Esophagus squamous epithelium (tissue), 5 donors: ENCODE data around the gene CSGALNACT2. TPM values are rescaled to one million over a fixed set of nuclear protein-coding genes. Genes with fewer than 3 reads are reported as not detected.
A peak's percentile ranks its signal among the peaks of the same experiment; 100 is the strongest.

ENCODE experiments used
- DNase-seq: peaks from one replicate; lab custom pipeline; 2025; lab: John Stamatoyannopoulos, UW
- H3K27ac ChIP-seq, 4 donors: fragments of 200-600 bp; sonication (generic); one replicate each; pipeline ENCODE4 v1.5.1; 2016 to 2019; ENCODE audit warnings: mild to moderate bottlenecking in 1 of 4
- H3K27me3 ChIP-seq, 4 donors: fragments of 200-600 bp; sonication (generic); 1 replicate in 3 of 4; 2 replicates in 1 of 4; pipeline versions ENCODE4 v1.5.1 to v1.6.0; 2017 to 2021; ENCODE audit warnings: antibody characterized with exemption in 1 of 4
- H3K36me3 ChIP-seq, 3 donors: fragments of 200-600 bp; sonication (generic); one replicate each; pipeline ENCODE4 v1.5.1; 2016 to 2019
- H3K4me1 ChIP-seq, 3 donors: fragments of 200-600 bp; sonication (generic); one replicate each; pipeline ENCODE4 v1.5.1; 2017 to 2019
- H3K4me3 ChIP-seq, 4 donors: fragments of 200-600 bp; sonication (generic); 1 replicate in 3 of 4; 2 replicates in 1 of 4; pipeline ENCODE4 v1.5.1; 2016 to 2019; ENCODE audit warnings: mild to moderate bottlenecking in 2 of 4, moderate library complexity in 1 of 4
- H3K9me3 ChIP-seq, 3 donors: fragments of 200-600 bp; sonication (generic); one replicate each; pipeline ENCODE4 v1.5.1; 2016 to 2019
- CTCF ChIP-seq, 6 experiments: fragments of 450-650 bp in 4 of 6; fragments of 200-600 bp in 2 of 6; sonication (generic) in 2 of 6; IDR thresholded peaks; one replicate each; pipeline ENCODE4 v1.5.1; 2016 to 2019; ENCODE audit warnings: antibody characterized with exemption in 6 of 6, mild to moderate bottlenecking in 4 of 6, moderate library complexity in 4 of 6
- POLR2A ChIP-seq, 4 donors: fragments of 450-650 bp; IDR thresholded peaks; one replicate each; pipeline ENCODE4 v1.6.1; 2017; ENCODE audit warnings: antibody characterized with exemption in 4 of 4, mild to moderate bottlenecking in 4 of 4, moderate library complexity in 3 of 4
- WGBS, 2 donors: methylation state at CpG; one replicate each; pipeline ENCODE4 v1.1.5; 2018; 5-methylcytosine and 5-hydroxymethylcytosine counted together
- intact Hi-C: fragments of 100-400 bp; cut with DNase I; formaldehyde crosslinking; loops from one replicate; pipeline ENCODE4 v1.15.0; 2022
- total RNA-seq, 4 donors: library from RNA; depleted of rRNA; stranded (reverse); fragments of >200 nt; gene quantifications; one replicate each; pipeline ENCODE4 v1.1.0, GENCODE V29; 2016
- donor health status: DM: yes; HTN: yes; CAD: no.

Gene CSGALNACT2
- total RNA-seq, 4 donors from 2014 or later, result 2.8 to 18.5 (median 6.8) TPM

- intact Hi-C loops, result no loop called here
- peak overlapping the region in 1 of 4 donors; percentile 22 for H3K27ac ChIP-seq
- WGBS, 2 donors, result 2% methylated on average over 12 of the region's 99 CpGs; no CpG with 5 or more reads in 1 of the 2 donors
- H3K4me3 ChIP-seq, result peak overlapping the region; percentile 21 to 68 (median 36)
- H3K27me3 ChIP-seq, result peaks cover 0 to 69% (median 7%) of the 10 kb centered on the region in 4 donors
- H3K36me3 ChIP-seq, result no peaks in the 10 kb centered on the region
- peaks cover 7 to 21% (median 12%) of the 10 kb centered on the region in 3 donors for H3K4me1 ChIP-seq
- DNase-seq, result no peak
- H3K9me3 ChIP-seq, result no peaks in the 10 kb centered on the region
- TF ChIP-seq CTCF (IDR thresholded peaks at IDR 0.05) (no peak), POLR2A (IDR thresholded peaks at IDR 0.05) (no peak)
Observed at GRCh38 chr10:43229208-43230061, 91.2 kb downstream of the CSGALNACT2 start.

DNA sequence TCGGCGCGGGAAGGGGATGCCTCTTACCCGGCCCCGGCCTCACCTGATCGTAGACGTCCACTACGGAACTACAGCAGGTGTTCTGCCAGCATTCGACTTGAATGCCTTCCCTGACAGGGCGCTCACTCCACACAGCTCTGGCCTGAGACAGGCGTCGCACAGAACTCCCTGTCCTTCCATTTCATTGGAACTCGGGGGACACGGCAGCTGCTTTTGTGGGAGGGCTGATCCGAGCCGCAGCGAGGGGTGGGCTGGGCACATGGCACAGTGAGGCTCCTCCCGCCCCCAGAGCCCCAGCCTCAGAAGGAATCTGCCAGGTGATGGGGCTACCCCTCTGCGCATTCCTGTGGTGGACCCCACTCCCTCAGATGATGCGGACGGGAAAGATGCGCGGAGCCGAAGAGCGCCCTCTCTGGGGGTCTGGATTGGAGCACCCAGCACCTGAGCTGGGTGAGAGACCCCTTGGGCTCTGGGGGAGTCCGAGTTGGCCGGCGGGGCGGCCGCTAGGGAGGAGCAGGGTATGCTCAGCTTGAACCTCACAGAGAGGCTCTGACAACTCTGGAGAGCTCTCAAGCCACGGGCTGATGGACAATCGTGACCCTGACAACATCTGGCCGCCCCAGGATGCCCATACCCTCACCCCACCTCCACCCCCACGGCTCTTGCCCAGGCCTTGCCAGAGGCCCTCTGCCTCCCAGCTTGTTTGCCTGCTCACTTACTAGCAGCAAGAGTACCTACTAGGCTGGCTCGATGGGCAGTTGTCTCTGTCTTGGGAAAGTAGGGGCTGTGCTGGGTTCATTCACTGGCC, 92.1 kb downstream of the CSGALNACT2 start:
- no peak overlapping the region for H3K27ac ChIP-seq
- no peak for DNase-seq
- H3K4me3 ChIP-seq, result peak overlapping the region in 2 of 4 donors; percentile 49 to 68
- WGBS, 2 donors, result 15 to 20% methylated on average over 3 to 4 of the region's 35 CpGs
- intact Hi-C loops, result no loop called here
- H3K27me3 ChIP-seq, result peaks cover 0 to 73% (median 7%) of the 10 kb centered on the region in 4 donors
- TF ChIP-seq POLR2A (IDR thresholded peaks at IDR 0.05), result no peak
- TF ChIP-seq CTCF (IDR thresholded peaks at IDR 0.05), result no peak
- no peaks in the 10 kb centered on the region for H3K9me3 ChIP-seq
- H3K4me1 ChIP-seq, result peaks cover 7 to 21% (median 12%) of the 10 kb centered on the region in 3 donors
- H3K36me3 ChIP-seq, result no peaks in the 10 kb centered on the region

DNA sequence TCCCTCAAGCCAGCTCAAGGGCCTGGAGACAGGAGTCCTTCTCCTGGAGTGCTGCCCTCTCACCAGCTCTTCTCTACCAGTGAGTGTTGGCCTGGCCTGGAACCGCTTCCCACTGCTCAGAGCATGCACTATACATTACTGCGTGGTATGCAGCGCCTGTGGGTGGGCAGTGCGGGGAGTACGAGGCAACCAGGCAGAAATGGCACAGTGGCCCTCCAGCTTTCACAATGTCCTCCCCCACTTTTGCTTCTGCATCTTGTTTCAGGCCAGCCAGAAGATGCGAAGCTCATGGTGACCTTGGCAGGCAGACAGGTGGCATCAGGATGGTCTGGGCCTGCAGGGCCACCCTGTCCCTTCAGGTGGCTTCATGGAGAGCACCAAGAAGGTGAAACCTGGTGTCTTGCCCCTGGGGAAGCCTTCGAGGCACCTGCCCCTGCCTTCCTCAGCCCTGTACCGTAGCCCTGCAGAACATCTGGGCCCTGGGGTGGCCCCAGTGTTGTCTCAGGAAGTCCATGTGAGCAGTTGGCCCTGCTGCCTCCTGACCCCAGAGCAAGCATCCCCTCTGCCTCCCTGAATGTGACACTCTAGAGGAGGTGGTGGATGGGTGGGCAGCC, 92.8 kb downstream of the CSGALNACT2 start:
- 100% methylated on average over 1 of the region's 8 CpGs; no CpG with 5 or more reads in 1 of the 2 donors for WGBS, 2 donors
- Histone ChIP-seq H3K4me1 (peaks cover 7 to 21% (median 12%) of the 10 kb centered on the region in 3 donors), H3K4me3 (no peak overlapping the region), H3K9me3 (no peaks in the 10 kb centered on the region), H3K27me3 (peaks cover 0 to 73% (median 7%) of the 10 kb centered on the region in 4 donors), H3K36me3 (no peaks in the 10 kb centered on the region), H3K27ac (no peak overlapping the region)
- intact Hi-C loops, result no loop called here
- DNase-seq, result no peak
- no peak for TF ChIP-seq CTCF (IDR thresholded peaks at IDR 0.05)
- TF ChIP-seq POLR2A (IDR thresholded peaks at IDR 0.05), result no peak

DNA sequence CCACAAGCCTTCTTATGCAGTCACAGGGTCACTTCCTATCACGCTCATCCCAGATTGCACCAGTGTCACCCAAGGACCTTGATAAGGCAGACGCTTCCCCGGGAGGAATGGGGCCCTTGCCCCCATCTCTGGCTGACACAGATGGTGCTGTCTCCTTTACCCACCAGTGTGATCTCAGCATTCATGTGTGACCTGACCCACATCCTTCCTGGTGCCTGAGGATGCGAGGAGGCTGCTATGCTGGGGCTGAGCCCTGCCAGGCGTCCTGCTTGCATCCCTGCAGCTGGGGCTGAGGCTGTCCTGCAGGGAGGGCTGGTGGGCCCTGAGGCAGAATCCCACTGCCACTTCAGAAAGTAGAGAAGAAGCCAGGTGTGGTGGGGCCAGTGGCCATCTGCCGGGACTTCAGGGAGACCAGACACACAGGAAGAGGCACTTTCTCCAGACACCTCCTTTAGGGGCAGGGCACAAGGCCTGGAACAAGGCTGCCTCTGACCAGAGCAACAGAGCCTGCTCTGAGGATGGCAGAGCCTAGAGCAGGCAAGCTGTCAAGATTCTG, 93.4 kb downstream of the CSGALNACT2 start:
- intact Hi-C loops, result no loop called here
- H3K9me3 ChIP-seq, result no peaks in the 10 kb centered on the region
- 63 to 64% methylated on average over 1 to 3 of the region's 6 CpGs for WGBS, 2 donors
- peaks cover 7 to 21% (median 12%) of the 10 kb centered on the region in 3 donors for H3K4me1 ChIP-seq
- no peak overlapping the region for H3K4me3 ChIP-seq
- TF ChIP-seq POLR2A (IDR thresholded peaks at IDR 0.05) (no peak), CTCF (IDR thresholded peaks at IDR 0.05) (no peak)
- peaks cover 0 to 73% (median 7%) of the 10 kb centered on the region in 4 donors for H3K27me3 ChIP-seq
- H3K27ac ChIP-seq, result no peak overlapping the region
- no peak for DNase-seq
- H3K36me3 ChIP-seq, result no peaks in the 10 kb centered on the region
